GM19452 (cell line): ENCODE results near the gene LRRC18.

Experiments used
- ATAC-seq: cut with Tn5 transposase; IDR thresholded peaks from one replicate; pipeline ENCODE4 v1.9.1; 2021; ENCODE audit not compliant: unreplicated experiment

LRRC18 gene

GRCh38 chr10:48939790-48940325, at the start of gene LRRC18:
Gene LRRC18, minus strand, starts transcription at chr10:48939840. Its CDS starts 25,685 bp downstream, at chr10:48914155.
- no peak for ATAC-seq

GRCh38 chr10:48985621-48986158, 46.0 kb upstream of the LRRC18 start:
- no peak for ATAC-seq

DNA sequence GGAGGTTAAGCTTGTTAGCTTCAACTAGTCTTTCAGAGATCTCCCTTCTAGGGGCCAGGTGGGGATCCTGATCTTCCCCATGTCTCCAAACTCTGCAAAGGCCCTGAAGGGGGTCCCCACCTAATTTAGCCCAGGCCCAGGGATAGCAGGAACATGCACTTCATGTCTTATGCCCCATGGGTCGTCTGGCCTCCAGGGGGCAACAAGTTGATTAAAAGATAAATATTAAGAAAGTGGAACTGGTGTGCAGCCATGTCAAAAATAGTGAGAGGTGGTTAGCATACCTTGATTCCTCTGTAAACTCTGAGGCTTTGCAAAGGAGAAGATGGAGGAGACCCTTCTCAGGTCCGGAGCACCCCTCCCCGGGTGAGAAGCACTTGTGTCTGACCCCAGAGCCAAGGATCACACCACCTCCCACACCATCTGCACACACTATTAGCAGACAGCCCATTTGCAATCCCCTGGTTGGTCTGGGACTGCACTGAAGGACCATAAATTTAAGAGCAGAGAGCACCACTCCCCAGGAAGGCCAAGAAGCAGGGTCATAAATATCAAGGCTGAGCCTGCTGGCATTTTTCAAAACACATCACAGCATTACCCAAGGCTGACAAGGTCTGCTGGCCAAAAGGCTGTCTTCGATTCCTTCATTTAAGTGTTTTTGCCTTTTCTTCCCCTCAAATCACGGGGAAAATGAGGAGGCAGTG, 44.2 kb upstream of the LRRC18 start:
- ATAC-seq = no peak

- no peak for ATAC-seq
Measured at GRCh38 chr10:48982584-48982983, 42.9 kb upstream of the LRRC18 start.

DNA sequence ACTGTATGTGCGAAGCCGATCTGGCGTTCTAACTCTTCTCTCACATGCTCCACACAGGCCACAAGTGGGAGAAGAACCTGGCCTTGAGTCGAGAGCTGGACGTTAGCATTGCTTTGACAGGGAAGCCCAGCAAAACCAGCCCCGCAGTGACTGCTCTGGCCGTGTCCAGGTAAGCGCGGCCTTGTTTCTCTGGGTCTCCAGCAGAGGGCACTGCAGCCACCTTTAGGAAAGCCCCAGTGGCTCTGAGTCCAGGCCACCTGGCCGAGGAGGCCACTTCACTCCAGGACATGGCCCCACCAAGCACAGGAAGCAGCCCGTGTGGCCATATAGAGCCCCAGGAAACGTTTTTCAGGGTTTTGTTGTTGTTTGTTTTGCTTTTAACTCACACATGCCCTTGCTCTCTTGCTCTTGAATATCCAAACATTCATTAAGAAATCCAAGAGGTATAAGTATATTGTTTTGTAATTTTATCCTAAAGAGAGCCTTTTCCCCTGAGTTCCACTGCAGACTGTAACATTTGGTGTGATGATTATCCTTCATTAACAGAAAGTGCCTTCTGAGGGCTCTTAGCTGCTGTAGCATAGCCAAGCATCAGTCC, 41.8 kb upstream of the LRRC18 start:
- ATAC-seq = no peak

DNA sequence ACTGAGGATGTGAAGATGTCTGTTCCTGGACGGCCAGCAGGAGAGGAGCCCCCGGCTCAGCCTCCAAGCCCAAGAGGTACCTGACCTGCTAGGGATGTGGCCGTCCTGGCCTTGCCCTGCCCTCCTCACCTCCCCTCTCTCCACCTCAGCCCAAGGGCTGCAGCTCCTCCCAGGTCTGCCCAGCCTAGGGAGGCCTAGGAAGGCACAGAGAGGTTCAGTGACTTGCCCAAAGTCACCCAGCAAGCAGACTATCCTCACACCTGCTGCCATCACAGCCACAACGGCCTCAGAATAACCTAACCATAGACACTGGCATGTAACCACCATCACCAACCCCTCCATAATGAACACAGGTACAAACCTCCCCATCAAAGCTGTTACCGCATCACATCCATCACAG, 38.7 kb upstream of the LRRC18 start:
- no peak for ATAC-seq

- no peak for ATAC-seq
Measured at GRCh38 chr10:48976196-48976595, 36.6 kb upstream of the LRRC18 start.

GRCh38 chr10:48974510-48975156, 35.0 kb upstream of the LRRC18 start:
- no peak for ATAC-seq

DNA sequence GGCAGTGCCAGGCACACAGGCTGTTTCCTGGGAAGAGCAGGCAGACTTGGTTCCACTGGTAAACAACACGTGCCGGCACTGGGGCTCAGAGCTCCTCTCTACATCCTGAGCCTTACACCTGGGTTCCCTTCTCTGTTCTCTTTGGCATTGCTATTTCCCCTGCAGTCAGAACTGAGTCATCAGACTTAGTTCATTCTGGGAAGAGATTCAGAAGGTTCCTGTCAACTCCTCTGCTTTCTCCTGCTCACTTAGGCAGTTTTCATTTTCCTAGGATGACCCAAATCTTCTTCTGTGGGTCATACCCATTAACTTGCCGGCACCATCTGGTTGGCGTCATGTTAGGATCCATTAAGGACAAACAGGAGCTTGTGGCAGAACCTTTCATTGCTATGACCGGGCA, 33.4 kb upstream of the LRRC18 start:
- ATAC-seq = no peak

DNA sequence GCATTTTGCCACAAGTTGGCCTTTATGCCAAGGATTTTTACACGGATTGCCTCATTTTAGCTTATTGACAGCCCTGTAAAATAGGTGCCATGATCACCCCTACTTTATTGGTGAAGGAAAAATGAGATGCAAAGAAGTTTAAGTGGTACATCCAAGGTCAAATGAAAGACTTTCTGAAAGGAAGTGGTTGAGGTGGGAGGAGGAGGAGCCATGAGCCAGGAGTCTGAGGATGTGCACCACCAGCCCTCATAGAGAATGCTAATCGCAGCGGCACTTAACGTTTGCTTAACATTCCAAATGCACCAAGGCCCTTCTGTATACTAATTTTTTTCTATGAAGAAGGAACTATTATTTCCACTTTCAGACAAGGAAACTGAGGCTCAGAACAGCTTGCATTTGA, 31.0 kb upstream of the LRRC18 start:
- ATAC-seq = no peak

GRCh38 chr10:48970046-48970445, 30.4 kb upstream of the LRRC18 start:
- no peak for ATAC-seq

DNA sequence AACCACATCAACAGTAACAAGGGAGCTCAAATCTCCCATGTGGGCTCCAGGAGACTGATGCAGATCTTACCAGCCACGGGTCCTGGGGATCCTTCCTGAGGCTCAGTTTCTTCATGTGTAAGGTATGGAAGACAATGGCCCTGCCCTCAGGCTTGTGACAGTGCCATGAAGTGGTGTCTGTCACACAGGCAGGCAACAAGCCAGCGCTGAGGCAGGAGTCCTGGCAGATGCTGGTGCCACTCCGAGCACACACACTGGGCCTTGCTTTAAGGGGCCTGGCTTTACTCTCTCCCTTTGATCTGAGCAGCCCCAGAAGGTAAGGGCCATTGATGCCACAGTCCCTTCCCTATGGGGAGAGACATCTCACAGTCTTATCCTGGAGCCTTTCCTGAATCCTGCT, 28.4 kb upstream of the LRRC18 start:
- no peak for ATAC-seq

GRCh38 chr10:48965460-48965859, 25.8 kb upstream of the LRRC18 start:
- ATAC-seq = no peak

DNA sequence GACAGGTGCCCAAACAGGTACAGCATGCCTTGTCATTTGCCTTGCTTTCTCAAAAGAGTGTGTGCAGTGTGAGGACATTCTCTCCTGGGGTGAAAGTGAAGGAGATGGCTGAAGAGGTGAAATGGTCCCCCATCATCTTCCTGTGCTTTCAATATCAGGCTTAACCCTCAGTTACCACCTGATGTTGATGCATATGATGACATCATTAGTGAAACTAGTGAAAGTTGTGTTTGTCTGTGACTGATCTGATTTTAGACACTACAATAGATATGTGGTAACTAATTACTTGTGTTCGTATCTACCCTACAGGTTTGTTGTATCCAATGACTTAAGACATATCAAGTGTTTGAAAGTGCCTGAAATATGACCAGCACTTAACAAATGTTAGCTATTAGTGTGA, 24.4 kb upstream of the LRRC18 start:
- ATAC-seq = no peak

DNA sequence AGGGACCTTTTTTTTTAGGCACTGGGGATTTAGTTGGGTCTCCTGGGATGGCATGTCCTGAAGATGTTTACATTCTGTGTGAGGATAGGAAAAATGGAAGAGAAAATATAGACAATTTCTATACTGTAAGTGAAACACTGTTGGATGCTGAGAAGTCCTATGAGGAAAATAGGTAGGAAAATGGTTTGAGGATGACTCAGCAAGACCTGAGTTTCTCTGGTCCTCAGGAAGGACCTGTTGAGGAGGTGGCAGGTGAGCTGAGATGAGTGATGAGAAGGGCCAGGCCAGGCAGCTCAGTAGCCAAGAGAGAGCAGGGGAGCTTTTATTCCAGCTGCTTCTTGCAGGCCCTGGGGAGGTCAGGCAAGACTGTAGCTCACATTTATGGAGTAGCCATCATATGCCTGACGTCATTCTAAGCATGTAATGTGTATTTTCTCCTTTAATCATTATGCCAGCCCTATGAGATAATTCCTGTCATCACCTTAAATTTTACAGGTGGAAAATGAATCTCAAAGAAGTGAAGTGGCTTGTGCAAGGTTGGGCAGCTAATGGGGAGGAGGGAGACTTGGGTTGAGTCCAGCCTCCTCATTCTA, 19.1 kb upstream of the LRRC18 start:
- no peak for ATAC-seq

- no peak for ATAC-seq
Measured at GRCh38 chr10:48957361-48958151, 17.9 kb upstream of the LRRC18 start.

DNA sequence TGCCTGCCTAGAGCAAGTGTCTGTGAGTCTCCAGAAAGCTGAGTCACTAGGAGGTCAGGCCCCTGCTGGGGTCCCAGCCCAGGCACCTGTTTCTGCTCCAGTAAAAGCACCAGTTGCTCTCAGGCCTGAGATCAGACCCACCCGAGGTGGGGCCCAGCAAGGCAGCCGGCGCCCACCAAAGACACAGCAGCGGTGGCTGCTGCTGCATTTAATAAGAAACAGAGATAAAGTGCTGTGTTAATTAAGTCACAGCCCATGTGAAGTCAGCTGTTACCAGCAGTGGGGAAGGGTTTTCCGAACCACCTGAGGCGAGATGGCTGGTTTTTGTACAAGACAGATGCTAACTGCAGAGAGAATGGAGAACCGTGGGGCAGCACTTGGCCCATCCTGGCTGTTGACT, 12.1 kb upstream of the LRRC18 start:
- ATAC-seq = no peak

GRCh38 chr10:48948470-48949037, 8.9 kb upstream of the LRRC18 start:
- no peak for ATAC-seq

DNA sequence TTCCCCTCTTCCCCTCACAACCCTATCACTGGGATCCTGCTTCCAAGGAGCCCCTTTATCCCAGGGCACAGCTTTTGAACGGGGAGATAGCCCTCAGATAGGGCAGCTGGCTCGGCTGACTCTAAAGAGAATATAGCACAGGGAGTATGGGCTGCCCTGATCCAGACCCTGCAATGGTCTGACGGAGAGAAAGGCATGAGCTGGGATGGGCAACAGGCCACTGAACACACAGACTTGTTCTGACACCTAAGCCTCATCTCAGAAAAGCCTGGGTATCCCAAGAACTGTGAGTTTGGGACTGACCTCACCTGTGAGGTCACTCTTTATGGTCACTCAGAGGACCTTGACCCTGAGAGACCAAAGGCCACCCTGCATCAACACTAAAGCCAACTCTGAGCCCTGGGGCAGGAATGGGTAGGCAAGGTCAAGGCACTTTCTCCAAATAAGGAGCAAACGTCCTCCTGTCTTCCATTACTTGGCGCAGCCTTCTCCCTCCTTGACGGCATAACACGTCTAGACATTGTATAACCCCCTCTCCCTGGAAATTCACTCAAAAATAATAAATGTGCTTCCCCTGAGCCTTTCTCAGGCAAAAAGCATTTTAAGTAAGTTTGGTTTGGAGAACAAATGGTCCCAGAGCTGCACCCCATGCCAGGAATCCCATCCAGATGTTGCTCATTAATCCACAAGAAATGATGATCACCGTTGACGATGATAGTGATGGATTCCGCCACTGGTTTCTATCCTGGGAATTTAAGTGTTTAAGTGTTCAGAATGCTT, 8.2 kb upstream of the LRRC18 start:
- ATAC-seq = no peak
